ENCODE results near the gene EPN3.

Gene EPN3

GRCh38 chr17:50581316-50581715, 48.8 kb downstream of the EPN3 start:
- no peak for DNase-seq (ENCODE audit: low read depth, low spot score)
- H3K4me3 ChIP-seq (ENCODE audit: low read depth, low read length) = no peak overlapping the region
- in situ Hi-C loops (cut with HindIII; ENCODE audit: low sequenced_read_pairs) = no loop called here
- no peak for TF ChIP-seq CTCF (IDR thresholded peaks at IDR 0.05; ENCODE audit: low read depth, low read length)

- no peak for TF ChIP-seq CTCF (IDR thresholded peaks at IDR 0.05; ENCODE audit: low read depth, low read length)
- in situ Hi-C loops (cut with HindIII; ENCODE audit: low sequenced_read_pairs) = no loop called here
- DNase-seq (ENCODE audit: low read depth, low spot score) = no peak
- H3K4me3 ChIP-seq (ENCODE audit: low read depth, low read length) = no peak overlapping the region
Observed at GRCh38 chr17:50582741-50583140, 50.2 kb downstream of the EPN3 start.

DNA sequence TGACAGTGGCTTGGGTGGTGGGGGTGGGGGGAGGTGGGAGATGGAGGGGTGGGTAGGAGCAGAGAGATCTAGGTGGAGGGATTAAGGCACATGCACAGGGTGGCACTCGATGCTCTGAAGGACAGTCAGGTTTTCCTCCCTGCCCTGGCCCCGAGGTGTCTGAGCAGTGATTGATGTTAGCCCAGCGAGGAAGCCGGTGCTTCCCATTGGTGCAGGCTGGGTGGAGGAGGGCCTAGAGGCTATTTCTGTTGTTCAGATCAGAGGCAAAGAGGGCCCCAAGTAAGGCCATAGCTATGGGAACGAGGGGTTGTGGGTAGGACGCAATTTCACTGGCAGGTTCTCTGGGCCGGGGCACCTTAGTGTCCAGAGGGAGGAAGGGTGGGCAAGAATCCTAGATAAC, 51.1 kb downstream of the EPN3 start:
- in situ Hi-C loops (cut with HindIII; ENCODE audit: low sequenced_read_pairs) = no loop called here
- DNase-seq (ENCODE audit: low read depth, low spot score) = no peak
- no peak for TF ChIP-seq CTCF (IDR thresholded peaks at IDR 0.05; ENCODE audit: low read depth, low read length)

GRCh38 chr17:50584116-50584515, 51.6 kb downstream of the EPN3 start:
- in situ Hi-C loops (cut with HindIII; ENCODE audit: low sequenced_read_pairs) = no loop called here
- no peak for DNase-seq (ENCODE audit: low read depth, low spot score)
- no peak overlapping the region for H3K4me3 ChIP-seq (ENCODE audit: low read depth, low read length)
- no peak for TF ChIP-seq CTCF (IDR thresholded peaks at IDR 0.05; ENCODE audit: low read depth, low read length)

More for the DNA sequence above, 51.1 kb downstream of the EPN3 start:
- no peak overlapping the region for H3K4me3 ChIP-seq (ENCODE audit: low read depth, low read length)

GRCh38 chr17:50584749-50585148, 52.2 kb downstream of the EPN3 start:
- in situ Hi-C loops (cut with HindIII; ENCODE audit: low sequenced_read_pairs) = no loop called here
- no peak for DNase-seq (ENCODE audit: low read depth, low spot score)
- TF ChIP-seq CTCF (IDR thresholded peaks at IDR 0.05; ENCODE audit: low read depth, low read length) = no peak
- no peak overlapping the region for H3K4me3 ChIP-seq (ENCODE audit: low read depth, low read length)

DNA sequence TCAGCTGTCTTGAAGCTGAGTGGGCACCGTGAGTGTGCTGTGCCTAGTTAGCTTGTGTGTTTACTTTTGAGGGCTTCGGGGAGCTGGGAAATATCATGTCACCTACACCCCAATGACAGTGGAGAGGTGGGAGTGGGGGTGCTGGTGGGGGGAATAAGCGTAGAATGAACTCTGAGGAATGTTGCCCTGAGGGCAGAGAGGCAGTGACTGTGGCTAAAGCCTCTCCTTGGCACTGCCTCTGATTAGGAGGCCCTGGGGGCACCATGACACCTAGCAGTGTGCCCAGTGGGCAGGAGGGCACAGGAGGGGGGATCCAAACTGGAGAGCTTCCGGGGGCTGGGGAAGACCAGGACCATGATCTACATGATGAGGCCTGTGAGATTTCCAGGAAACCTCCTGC, 52.8 kb downstream of the EPN3 start:
- no peak overlapping the region for H3K4me3 ChIP-seq (ENCODE audit: low read depth, low read length)
- TF ChIP-seq CTCF (IDR thresholded peaks at IDR 0.05; ENCODE audit: low read depth, low read length) = no peak
- DNase-seq (ENCODE audit: low read depth, low spot score) = no peak
- in situ Hi-C loops (cut with HindIII; ENCODE audit: low sequenced_read_pairs) = no loop called here

GRCh38 chr17:50585891-50586290, 53.4 kb downstream of the EPN3 start:
- TF ChIP-seq CTCF (IDR thresholded peaks at IDR 0.05; ENCODE audit: low read depth, low read length) = no peak
- H3K4me3 ChIP-seq (ENCODE audit: low read depth, low read length) = no peak overlapping the region
- in situ Hi-C loops (cut with HindIII; ENCODE audit: low sequenced_read_pairs) = no loop called here
- DNase-seq (ENCODE audit: low read depth, low spot score) = no peak

Data from astrocyte of the spinal cord (primary cell).